GM21786 (cell line): Measurements from ENCODE around the gene STX18.

Source experiments
- ATAC-seq: cut with Tn5 transposase; IDR thresholded peaks from one replicate; pipeline ENCODE4 v1.9.1; 2021; ENCODE audit not compliant: unreplicated experiment

The STX18 gene

GRCh38 chr4:4386296-4386735 lies 155.5 kb downstream of the STX18 start:
- no peak for ATAC-seq

- no peak for ATAC-seq
Measured at GRCh38 chr4:4385729-4386295, 156.0 kb downstream of the STX18 start.

GRCh38 chr4:4384837-4385236 lies 157.0 kb downstream of the STX18 start:
- ATAC-seq = no peak

GRCh38 chr4:4383085-4383484 lies 158.8 kb downstream of the STX18 start:
- no peak for ATAC-seq

- no peak for ATAC-seq
Measured at GRCh38 chr4:4379540-4380087, 162.2 kb downstream of the STX18 start.

- no peak for ATAC-seq
Measured at GRCh38 chr4:4377732-4378460, 164.0 kb downstream of the STX18 start.

- no peak for ATAC-seq
Measured at GRCh38 chr4:4377191-4377590, 164.7 kb downstream of the STX18 start.

- no peak for ATAC-seq
Measured at GRCh38 chr4:4376074-4376473, 165.8 kb downstream of the STX18 start.

GRCh38 chr4:4374388-4375098 lies 167.3 kb downstream of the STX18 start:
- no peak for ATAC-seq
